Left forelimb (tissue), 1 donor: ENCODE data around the gene LONP2.
"Not testable (repeated sequence)": the region's sequence is repeated elsewhere in the genome, so short reads cannot be mapped to it uniquely, and the experiment has no call there.

Experiments used
- DNase-seq: peaks from one replicate; pipeline ENCODE4 v3.0.0-alpha.2; 2018; ENCODE audit warnings: low spot score

Gene LONP2

DNA sequence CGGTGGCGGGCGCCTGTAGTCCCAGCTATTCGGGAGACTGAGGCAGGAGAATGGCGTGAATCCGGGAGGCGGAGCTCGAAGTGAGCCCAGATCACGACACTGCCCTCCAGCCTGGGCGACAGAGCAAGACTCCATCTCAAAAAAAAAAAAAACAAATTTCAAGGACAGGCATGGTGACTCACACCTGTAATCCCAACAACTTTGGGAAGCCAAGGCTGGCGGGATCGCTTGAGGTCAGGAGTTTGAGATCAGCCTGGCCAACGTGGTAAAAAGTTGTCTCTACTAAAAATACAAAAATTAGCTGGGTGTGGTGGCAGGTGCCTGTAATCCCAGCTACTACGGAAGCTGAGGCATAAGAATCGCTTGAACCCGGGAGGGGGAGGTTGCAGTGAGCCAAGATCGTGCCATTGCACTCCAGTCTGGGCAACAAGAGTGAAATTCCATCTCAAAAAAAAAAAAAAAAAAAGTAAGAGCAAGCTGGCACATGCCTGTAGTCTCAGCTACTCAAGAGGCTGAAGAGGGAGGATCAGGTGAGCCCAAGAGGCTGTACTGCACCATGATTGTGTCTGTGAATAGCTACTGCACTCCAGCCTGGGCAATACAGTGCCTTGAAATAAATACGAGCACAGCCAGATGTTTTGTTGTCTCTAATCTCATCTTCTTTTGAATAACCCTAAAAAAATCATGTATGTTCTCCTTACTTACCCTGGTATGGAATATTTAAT, 126.7 kb downstream of the LONP2 start:
- not testable (repeated sequence) for DNase-seq

DNA sequence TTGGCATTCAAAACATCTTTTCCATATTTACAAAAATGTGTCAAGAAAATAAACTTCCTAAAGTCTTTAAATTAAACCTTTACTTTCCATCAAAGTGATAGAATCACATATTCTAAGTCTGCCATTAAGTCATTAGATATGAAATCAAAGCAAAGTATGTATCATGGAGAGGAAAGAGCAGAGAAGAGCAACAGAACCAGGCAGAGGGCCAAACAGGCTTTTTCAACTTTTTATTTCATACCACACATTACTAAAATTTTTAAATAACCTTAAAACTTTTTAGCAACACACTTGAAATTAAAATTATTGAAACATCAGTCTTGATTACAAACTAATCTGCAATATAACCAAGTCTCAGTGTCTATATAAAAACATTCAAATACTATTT, 127.3 kb downstream of the LONP2 start:
- DNase-seq = no peak

DNA sequence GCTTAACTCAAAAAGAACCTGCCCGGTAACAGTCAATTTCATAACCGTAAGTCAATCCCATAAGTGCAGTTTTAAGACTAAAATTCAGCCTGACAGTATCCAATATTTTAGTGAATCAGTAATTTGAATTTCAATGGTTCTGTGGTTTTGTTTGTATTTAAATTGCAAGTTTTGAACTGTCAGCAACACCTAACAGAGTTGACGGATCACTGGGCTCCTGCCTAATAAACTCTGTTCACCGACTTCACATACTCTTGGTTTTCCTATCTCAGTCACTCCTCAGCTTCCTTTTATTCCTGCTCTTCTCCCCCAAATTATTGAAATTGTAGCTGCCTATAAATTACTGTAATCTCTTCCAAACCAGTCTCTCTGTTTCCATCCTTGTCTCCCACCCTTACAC, 128.6 kb downstream of the LONP2 start:
- DNase-seq = no peak

DNA sequence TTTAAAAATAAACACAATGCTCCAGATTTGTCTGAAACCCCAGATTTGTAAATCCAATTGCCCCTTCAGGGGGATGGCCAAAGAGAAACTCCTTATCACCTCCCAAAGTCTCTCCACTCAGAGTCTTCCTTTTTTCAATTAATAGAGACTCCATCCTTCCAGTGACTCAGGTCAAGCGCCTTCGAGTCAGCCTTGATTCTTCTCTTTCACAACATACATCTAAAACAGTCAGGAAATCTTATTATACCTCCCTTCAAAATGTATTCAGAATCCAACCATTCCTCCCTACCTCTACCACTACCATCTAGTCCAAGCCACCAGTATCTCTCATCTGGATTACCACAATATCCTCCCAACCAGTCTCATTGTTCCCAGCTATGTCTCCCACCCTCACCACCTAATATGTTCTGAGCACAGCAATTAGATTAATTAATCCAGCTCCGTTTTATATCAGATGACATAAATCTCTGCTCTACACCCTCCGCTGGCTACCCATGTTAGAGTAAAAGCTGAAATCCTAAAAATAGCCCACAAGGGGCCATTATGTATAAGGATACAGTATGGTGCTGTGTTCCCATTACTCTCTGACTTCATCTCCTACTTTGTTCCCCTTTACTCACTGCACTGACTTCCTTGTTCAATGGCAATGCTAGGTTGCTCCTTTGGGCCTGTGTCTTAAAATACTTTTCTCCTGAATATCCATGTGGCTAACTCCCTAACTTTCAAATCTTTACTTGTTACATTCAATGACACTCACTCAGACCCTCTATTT, 129.3 kb downstream of the LONP2 start:
- no peak for DNase-seq

DNA sequence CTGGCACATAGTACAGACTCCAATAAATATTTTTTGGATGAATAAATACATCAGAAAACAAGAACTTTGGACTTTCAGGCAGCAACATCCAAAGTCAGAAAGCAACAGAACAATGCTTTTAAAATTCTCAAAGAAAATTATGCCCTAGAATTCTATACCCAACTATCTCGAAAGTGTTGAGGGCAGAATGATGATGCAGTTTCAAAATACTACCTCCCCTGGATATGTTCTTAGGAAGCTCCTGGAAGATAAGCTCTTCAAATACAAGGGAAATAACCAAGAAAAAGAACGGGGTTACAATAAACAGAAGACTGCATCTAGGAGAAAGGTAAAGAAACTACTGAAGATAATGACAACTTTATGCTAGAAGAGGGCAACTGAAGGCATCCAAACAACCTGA, 130.2 kb downstream of the LONP2 start:
- no peak for DNase-seq

DNA sequence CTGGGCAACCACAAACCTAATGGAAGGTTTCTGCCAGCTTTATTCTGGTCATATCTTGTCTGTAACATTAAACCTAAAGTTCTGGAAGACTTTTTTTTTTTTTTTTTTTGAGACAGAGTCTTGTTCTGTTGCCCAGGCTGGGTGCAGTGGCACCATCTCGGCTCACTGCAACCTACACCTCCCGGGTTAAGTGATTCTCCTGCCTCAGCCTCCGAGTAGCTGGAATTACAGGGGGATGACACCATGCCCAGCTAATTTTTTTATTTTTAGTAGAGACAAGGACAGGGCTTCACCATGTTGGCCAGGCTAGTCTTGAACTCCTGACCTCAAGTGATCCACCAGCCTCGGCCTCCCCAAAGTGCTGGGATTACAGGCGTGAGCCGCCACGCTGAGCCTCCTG, 133.2 kb downstream of the LONP2 start:
- not testable (repeated sequence) for DNase-seq

DNA sequence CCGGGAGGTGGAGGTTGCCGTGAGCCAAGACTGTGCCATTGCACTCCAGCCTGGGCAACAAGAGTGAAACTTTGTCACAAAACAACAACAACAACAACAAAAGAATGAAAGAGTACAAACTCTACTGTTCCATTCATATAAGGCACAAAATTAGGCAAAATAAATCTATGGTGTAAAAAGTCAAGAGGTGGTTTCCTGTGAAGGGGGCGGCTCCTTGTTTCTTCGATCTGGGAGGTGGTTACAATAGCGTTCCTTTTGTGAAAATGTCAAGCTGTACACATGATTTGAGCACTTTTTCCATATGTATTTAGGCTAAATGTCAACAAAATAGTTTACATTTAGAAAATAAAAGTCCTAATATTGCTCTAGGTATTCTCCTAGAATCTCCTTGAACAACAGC, 134.2 kb downstream of the LONP2 start:
- no peak for DNase-seq

DNA sequence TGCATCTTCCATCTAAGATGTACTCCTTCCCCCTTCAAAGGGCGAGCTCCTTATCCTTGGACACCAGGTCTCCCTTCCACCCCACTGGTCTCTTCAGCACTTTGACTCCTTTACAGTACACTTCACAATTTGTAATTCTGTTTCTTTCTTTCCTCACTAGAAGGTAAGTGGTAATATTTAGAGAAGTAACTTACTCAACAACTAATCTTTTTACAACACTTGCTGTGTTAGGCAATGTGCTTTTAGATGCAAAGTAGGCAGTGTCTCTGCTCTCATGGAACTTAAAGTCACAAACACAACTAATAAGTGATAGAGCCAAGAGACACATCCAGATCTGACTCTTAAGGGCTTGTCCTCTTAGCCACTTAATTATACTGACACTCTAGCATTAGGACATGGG, 134.7 kb downstream of the LONP2 start:
- no peak for DNase-seq

DNA sequence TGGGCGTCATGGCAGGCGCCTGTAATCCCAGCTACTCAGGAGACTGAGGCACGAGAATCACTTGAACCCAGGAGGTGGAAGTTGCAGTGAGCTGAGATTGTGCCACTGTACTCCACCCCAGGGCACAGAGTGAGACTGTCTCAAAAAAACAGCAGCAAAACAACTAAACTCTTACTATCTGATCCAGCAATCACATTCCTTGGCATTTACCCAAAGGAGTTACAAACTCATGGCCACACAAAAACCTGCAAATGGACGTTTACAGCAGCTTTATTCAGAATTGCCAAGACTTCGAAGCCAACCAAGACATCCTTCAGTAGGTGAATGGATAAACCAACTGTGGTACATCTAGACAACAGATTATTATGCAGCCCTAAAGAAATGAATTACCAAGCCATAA, 137.1 kb downstream of the LONP2 start:
- DNase-seq = no peak

DNA sequence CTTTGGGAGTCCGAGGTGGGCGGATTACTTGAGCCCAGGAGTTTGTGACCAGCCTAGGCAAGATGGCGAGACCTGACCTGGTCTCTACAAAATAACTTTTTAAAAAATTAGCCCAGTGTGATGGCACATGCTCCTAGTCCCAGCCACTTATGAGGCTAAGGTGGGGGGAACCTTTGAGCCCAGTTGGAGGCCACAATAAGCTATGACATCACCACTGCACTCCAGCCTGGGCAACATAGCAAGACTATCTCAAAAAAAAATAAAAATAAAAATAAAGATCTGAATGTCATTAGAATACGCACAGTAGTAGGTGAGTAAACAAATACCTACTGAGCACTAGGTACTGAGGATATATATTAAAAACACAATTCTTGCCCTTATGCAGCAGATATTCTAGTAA, 138.0 kb downstream of the LONP2 start:
- no peak for DNase-seq

DNA sequence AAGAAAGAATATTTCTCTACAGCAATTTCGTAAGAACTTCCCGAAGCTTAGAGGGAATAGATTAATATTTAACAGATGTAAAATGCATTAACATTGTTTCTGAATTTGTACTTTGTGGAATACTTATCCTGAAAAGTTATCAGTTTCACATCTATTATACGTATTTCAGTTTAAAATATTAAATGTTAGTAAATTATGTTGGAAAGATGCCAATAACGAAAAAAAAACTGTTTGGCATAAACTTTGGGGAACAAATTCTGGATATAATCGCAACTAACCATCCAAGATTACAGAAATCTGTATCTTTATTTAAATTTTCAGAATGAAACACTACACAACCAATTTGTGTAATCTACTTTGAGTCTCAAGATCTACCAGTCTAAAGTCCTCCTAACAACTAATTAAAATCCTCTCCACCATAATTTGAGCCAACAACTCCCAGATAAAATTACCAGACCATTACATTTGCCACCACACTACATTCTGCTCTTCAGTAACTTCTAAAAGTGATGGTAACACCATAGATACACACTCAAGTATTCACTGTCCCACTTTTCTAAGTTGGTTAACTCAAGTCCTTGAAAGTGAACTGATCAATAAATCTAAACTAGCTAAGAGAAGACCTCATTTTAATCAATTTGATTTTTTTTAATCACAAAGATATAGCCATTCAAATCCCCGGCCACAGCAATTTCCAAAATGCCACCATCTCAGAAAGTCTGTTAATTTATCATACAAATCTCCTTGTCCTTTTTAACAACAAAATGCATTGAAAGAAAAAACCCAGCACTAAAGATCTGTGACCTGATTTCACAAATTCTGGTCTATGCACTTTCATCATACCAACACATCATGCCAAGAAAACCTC, 139.1 kb downstream of the LONP2 start:
- no peak for DNase-seq

DNA sequence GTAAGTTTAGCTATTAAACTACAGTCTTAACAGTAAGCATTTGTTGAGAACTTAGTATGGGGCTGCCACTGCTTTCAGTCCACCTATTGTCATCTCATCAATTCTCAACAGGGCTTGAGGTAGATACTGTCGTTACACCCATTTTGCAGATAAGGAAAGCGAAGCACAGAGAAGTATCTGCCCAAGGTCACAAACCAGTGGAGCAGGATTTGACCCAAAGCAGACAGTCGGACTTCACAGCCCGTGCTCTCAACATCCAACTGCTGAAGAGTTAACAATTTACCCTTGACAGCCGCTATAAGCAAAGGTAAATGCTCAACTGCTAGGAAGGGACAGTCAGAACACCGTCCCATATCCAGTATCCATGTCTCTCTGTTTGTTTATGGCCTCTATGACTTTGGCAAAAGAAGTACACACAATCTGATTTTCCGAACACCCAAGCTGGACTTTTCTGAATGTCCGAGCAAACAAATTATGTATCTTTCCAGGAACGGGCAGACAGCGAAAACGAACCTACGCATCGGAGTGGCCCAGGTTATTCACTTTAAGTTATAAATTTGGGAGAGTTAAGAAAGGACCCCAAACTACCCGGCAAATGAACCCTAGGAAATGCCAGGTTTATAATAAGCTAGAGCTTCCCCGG, 139.9 kb downstream of the LONP2 start:
- DNase-seq = no peak

DNA sequence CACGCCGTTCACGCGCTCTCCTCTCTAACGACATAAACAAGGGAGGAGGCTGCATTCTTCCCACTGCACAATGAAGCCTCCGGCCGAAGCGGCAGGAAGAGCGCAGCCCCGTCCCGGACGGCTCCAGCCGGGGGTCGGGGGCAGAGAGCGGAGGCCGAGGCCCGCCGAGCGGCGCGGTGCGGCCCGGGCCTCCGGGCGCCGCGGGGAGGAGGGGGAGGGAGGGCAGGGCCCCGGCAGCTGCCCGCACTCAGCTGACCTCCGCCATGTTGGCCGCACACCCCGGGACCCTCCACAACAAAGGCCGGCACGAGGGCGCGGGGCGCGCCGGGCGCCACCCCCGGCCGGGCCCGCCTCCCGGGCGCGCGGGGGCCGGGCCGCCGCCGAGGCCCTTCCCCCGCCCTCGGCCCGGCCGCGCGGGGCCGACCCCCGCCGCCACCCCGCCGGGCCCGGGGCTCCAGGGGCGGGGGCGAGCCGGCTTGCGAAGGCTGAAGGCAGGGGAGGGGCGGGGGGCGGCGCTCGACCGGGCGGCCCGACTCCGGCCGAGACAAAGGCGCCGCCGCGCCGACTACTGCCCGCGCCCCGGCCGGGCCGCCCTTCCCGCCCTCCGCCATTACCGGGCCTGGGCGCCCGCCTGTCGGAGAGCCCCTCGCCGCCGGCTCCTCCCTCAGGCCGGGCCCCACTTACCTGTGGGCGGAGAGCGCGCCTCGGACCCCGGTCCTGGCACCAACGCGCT, 140.6 kb downstream of the LONP2 start:
- peak; percentile 80 for DNase-seq

DNA sequence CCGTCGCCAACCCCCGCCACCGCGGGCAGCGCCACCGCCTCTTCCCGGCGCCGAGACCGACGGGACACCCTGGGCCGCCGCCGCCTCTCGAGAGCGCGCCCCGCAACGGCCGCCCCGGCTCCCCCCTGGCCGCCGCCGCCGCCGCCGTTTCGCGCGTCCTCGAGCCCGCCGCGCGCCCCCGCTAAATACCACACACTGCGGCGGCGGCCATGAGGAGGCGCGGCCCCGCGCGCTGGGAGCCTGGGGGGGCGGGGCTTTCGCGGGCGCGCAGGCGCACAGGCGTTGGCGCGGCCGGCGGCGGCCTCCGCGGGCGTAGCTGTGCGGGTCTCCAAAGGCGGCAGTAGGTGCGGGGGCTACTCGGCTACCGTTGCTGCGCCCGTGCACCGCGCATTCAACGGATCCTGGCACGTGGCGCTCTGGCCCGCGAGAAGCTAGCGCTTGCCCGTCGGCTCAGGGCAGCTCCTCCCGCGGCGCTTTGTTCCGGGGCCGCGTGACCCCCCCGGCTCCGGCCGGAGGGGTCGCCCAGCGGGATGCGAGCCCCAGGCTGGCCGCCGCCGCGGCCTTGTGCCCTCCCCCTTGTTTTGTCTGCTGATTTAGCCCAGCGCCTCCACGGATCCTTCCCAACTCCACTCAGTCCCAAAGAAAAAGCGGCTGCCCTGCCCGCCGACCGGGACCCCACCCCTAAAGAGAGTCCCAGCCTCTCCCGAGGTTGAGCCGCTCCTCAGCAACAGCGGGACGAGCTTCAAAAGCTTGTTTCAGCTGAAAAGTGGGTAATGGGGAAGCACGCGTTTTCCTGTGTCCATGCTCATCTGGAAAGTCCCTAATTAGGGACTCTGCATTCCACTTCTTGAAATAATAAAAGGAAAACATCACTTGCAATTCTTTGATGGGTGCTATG, 141.4 kb downstream of the LONP2 start, which contains the start of gene SIAH1:
Gene SIAH1, minus strand, starts transcription at position 161 of the 898 bp plus-strand sequence. CDS start 22,985 bp downstream, outside the sequence.
- peak; percentile 93 for DNase-seq

DNA sequence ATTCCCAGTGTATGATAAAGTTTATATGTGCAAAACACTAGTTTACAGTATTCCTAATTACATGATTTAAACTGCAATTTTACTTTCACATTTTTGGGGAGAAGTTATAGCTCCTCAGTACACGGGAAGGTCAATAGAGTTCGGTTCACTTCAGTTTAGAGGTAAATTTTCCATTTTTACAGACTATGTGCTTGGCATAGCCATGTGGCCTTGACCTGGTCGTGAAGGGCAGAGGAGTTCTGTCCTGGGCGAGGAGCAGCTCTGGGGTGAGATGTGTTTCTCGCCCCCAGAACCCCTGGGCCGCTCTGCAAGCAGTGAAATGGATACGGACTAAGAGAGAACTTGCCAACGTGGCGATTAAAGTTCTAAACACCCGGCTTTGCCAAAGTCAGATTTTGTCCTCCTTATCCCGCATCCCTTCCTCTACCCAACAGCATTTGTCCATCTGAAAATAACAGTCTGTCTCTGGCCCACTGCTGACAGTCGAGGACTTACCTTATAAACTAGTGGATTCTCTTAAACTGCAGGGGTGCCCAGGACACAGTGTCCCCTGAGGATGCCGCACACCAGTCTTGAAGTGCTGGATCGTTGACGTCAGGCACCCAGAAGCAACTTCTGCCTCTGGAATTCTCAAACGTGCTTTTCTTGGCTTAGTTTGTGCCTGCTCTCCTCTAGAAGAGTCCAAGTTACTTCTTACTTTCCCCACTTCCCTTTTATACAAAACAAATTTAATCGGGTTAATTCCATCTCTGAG, 142.6 kb downstream of the LONP2 start:
- DNase-seq = no peak

DNA sequence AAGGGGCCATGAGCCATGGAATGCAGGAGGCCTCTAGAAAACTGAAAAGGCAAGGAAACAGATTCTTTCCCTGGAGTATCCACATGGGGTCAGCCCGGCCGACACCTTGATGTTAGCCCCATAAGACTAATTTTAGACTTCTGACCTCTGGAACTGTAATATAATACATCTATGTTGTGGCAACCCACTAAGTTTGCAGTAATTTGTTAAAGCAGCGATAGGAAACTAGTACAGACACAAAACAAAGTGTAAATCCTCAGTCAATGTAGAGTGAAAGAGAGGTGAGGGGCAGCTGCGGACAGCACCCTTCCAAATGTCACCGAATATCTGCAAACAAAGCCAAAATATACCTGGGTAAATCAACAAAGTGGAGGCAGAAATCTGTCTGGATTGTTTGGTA, 148.3 kb downstream of the LONP2 start:
- no peak for DNase-seq

DNA sequence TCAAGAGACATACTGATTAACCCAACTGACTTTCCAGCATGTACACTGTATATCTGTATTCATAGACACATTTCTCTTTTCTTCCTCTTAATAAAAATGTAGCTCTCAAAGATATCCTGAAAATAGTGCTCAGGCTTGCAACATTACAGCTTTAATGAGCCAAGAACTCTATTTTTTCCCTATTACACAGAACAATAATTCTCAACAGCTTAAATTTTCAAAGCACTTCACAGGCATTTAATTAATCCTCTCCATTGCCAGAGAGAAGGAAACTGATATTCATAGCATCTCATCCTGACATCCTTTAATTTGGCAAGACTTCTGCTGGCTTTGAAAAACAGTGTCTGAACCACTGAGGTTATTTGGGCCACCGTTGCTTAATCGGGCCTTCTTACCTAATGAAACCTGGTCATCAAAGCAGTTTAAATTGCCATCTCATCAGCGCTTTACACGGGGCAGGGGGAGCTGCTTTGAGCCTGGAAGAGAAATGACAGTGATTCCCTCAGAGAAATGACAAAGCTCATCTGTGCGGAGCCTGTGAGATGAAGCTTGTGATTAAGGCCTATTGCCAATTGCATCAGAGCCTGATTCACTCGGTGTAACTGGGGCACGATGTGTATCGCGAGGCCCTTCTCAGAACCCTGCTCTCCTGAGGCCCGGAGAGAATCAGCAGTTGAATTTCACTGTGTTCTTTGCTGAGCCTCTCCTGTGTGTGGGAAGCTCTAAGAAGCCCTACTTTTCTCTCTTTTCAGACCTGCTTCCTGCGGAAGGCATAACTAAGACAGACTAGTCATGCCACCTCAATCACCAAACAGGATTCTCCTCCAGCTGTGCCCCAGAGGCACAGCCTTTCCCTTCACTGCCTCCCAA, 149.6 kb downstream of the LONP2 start:
- DNase-seq = no peak

DNA sequence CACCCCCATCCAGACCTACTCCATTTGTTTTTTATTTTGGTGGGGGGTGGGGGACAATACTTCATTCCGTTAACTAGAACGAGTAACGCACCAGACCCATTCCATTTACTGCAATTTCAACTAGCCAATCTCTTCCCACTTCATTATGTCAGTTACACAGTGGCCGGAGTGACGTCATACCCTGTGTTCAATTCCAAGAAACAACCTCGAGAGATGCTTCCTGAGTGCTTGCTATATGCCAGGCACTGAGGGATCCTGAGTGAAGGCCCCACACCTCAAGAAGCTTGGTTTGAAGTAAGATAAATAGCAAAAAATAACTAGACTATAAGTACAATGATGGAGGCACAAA, 150.2 kb downstream of the LONP2 start:
- DNase-seq = no peak

DNA sequence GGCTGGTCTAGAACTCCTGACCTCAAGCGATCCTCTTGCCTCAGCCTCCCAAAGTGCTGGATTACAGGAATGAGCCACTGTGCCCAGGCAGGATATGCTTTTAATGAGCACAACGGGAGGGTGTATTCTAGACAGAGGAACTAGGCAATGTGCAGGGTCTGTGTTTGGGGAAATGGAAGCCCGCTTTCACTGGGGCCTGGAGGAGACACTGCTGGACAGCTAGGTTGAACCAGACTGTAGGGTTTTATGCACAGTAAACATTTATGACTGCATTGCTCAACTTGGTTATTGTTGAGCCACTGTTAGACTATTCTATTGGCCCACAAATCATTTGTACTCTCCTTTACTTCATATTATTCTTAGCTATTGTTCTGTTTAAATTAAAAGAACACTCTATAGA, 151.3 kb downstream of the LONP2 start:
- DNase-seq = no peak
